GM10266 (cell line): ENCODE results near the gene RGL4.

Experiments used
- DNase-seq: peaks from one replicate; pipeline ENCODE4 v3.0.0; 2012; ENCODE audit errors: extremely low spot score
- CTCF ChIP-seq: IDR thresholded peaks from 2 replicates; pipeline ENCODE4 v1.5.1; 2012; ENCODE audit warnings: mild to moderate bottlenecking, low read depth; ENCODE audit not compliant: control insufficient read depth, insufficient read depth; ENCODE audit errors: missing control alignments

Gene RGL4

GRCh38 chr22:23684561-23685031 lies 6.2 kb upstream of the RGL4 start:
- no peak for TF ChIP-seq CTCF
- no peak for DNase-seq

GRCh38 chr22:23685205-23685784 lies 5.5 kb upstream of the RGL4 start:
- no peak for TF ChIP-seq CTCF
- DNase-seq, result no peak

- no peak for TF ChIP-seq CTCF
These were observed 4.3 kb upstream of the RGL4 start for GRCh38 chr22:23686416-23687024.

GRCh38 chr22:23688121-23688520 lies 2.7 kb upstream of the RGL4 start:
- no peak for TF ChIP-seq CTCF
- no peak for DNase-seq

More at GRCh38 chr22:23686416-23687024, 4.3 kb upstream of the RGL4 start:
- no peak for DNase-seq

- no peak for DNase-seq
These were observed 2.2 kb upstream of the RGL4 start for GRCh38 chr22:23688571-23688970.

GRCh38 chr22:23689414-23689813 lies 1.4 kb upstream of the RGL4 start:
- no peak for DNase-seq
- no peak for TF ChIP-seq CTCF

More at GRCh38 chr22:23688571-23688970, 2.2 kb upstream of the RGL4 start:
- no peak for TF ChIP-seq CTCF

- no peak for TF ChIP-seq CTCF
These were observed 1.1 kb downstream of the RGL4 start for GRCh38 chr22:23691748-23692423.

More at GRCh38 chr22:23691748-23692423, 1.1 kb downstream of the RGL4 start:
- no peak for DNase-seq
